Activated CD4-positive, alpha-beta T cell treated with anti-CD3 and anti-CD28 coated beads for 36 hours (primary cell): ENCODE results near the gene LRMDA. TPM values are rescaled to one million over a fixed set of nuclear protein-coding genes. Genes with fewer than 3 reads are reported as not detected.

Experiments used
- ATAC-seq: fragments of 200-7000 bp; cut with Tn5 transposase; one replicate; pipeline ENCODE4 v1.10.0; 2021; ENCODE audit warnings: mild to moderate bottlenecking, moderate library complexity
- CTCF ChIA-PET: fragments of 350-600 bp; sonication (Branson Sonifier 250); formaldehyde crosslinking; loops from one replicate; lab custom pipeline; 2021; ENCODE audit warnings: antibody characterized with exemption; lab: Charles Lee
- POLR2A ChIA-PET: fragments of 350-600 bp; sonication (Branson Sonifier 250); formaldehyde crosslinking; loops from one replicate; lab custom pipeline; 2021; ENCODE audit warnings: antibody characterized with exemption, inconsistent platforms; lab: Charles Lee
- DNase-seq: peaks from one replicate; pipeline ENCODE4 v3.0.0-alpha.2; 2020
- H3K27ac Mint-ChIP-seq: one replicate; pipeline ENCODE4 v1.8.0; 2021; ENCODE audit warnings: mixed read lengths
- H3K27me3 Mint-ChIP-seq: one replicate; pipeline ENCODE4 v1.8.0; 2021; ENCODE audit warnings: mixed read lengths
- H3K36me3 Mint-ChIP-seq: one replicate; pipeline ENCODE4 v1.8.0; 2021; ENCODE audit warnings: low read depth, mixed read lengths
- H3K4me1 Mint-ChIP-seq: one replicate; pipeline ENCODE4 v1.8.0; 2021; ENCODE audit warnings: mixed read lengths
- H3K4me3 Mint-ChIP-seq: one replicate; pipeline ENCODE4 v1.8.0; 2021; ENCODE audit warnings: mild to moderate bottlenecking, moderate library complexity, mixed read lengths
- H3K9me3 Mint-ChIP-seq: one replicate; pipeline ENCODE4 v1.8.0; 2021; ENCODE audit warnings: low read depth, mixed read lengths
- intact Hi-C, 2 experiments: fragments of 100-400 bp; cut with DNase I in 1 of 2; cut with micrococcal nuclease in 1 of 2; formaldehyde crosslinking; loops; one replicate each; pipeline versions ENCODE4 v1.14.2 to v1.15.1; 2022 to 2024; cut with DNase I, micrococcal nuclease
- total RNA-seq, 2 experiments: library from RNA; stranded (reverse); gene quantifications; one replicate each; pipeline ENCODE4 v1.2.3, GENCODE V29; 2021

The LRMDA gene
- total RNA-seq, 2 experiments from 2014 or later, result not detected

GRCh38 chr10:76297780-76298281 is 866.4 kb downstream of the LRMDA start:
- no peaks in the 10 kb centered on the region for H3K4me1 Mint-ChIP-seq
- POLR2A ChIA-PET, result no interaction called here
- intact Hi-C loops, result no loop called here
- no peak for DNase-seq
- no peaks in the 10 kb centered on the region for H3K36me3 Mint-ChIP-seq
- ATAC-seq, result no peak
- H3K27ac Mint-ChIP-seq, result no peak overlapping the region
- peaks cover 2% of the 10 kb centered on the region for H3K9me3 Mint-ChIP-seq
- H3K4me3 Mint-ChIP-seq, result no peak overlapping the region
- H3K27me3 Mint-ChIP-seq, result no peaks in the 10 kb centered on the region
- CTCF ChIA-PET, result no interaction called here

DNA sequence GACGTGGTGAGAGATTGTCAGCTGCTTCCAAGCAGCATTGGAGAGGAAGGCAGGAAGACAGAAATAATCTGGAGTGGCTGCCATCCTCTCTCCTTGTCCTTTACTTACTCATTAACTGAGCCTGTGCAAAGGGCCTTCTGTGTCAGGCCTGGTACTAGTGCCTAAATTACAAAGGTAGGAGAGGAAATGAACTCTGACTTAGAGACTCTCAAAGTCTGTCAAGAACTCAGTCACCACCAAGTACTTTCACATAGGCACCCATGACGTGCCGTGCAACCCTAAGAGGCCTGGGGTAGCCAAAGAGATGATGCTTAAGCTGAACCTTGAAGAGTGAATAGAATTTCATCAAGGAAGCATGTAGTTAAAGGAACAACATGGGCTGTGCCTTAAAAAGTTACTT is 866.9 kb downstream of the LRMDA start:
- ATAC-seq (no peak), DNase-seq (no peak)
- intact Hi-C loops, result no loop called here
- Mint-ChIP-seq H3K9me3 (peaks cover 2% of the 10 kb centered on the region), H3K27me3 (no peaks in the 10 kb centered on the region), H3K4me1 (no peaks in the 10 kb centered on the region), H3K4me3 (no peak overlapping the region), H3K36me3 (no peaks in the 10 kb centered on the region), H3K27ac (no peak overlapping the region)
- POLR2A ChIA-PET, result no interaction called here
- CTCF ChIA-PET, result no interaction called here

- H3K4me1 Mint-ChIP-seq, result no peaks in the 10 kb centered on the region
- POLR2A ChIA-PET, result no interaction called here
- intact Hi-C loops, result no loop called here
- CTCF ChIA-PET, result interaction anchor here (0.7 kb wide), 1 partner anchor 690 kb away, joined by 3 read pairs; no protein-coding TSS in a partner anchor
- H3K36me3 Mint-ChIP-seq, result no peaks in the 10 kb centered on the region
- DNase-seq (no peak), ATAC-seq (no peak)
- H3K27ac Mint-ChIP-seq, result no peak overlapping the region
- H3K9me3 Mint-ChIP-seq, result peaks cover 2% of the 10 kb centered on the region
- no peak overlapping the region for H3K4me3 Mint-ChIP-seq
- no peaks in the 10 kb centered on the region for H3K27me3 Mint-ChIP-seq
Observed at GRCh38 chr10:76299501-76299900, 868.1 kb downstream of the LRMDA start.

DNA sequence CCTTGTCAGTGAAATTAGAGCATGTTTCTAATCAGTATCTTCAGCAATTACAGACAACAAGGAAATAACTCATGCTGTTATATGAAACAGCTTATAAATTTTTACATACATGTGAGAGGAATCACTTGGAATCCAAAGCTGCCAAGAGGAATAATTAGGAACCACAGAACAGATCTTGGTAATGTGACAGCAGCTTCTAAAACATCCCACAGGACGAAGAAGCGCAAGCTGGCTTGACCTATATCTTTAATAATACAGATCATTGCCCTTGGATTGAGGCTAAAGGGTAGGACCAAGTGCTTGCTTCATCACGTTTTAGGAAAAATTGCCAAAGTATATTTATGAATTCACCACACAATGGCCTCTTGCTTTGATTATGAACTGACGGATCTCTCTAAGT is 869.8 kb downstream of the LRMDA start:
- intact Hi-C loops, result loop anchor here in 1 of 2 experiments (5.0 to 10.0 kb wide), 3 partner anchors 196 to 899 kb away; partner anchors contain the start of gene ZNF503
- Mint-ChIP-seq H3K9me3 (peaks cover 2% of the 10 kb centered on the region), H3K4me3 (no peak overlapping the region), H3K4me1 (no peaks in the 10 kb centered on the region), H3K27ac (no peak overlapping the region), H3K36me3 (no peaks in the 10 kb centered on the region), H3K27me3 (no peaks in the 10 kb centered on the region)
- POLR2A ChIA-PET, result no interaction called here
- ATAC-seq (no peak), DNase-seq (no peak)
- CTCF ChIA-PET, result no interaction called here

DNA sequence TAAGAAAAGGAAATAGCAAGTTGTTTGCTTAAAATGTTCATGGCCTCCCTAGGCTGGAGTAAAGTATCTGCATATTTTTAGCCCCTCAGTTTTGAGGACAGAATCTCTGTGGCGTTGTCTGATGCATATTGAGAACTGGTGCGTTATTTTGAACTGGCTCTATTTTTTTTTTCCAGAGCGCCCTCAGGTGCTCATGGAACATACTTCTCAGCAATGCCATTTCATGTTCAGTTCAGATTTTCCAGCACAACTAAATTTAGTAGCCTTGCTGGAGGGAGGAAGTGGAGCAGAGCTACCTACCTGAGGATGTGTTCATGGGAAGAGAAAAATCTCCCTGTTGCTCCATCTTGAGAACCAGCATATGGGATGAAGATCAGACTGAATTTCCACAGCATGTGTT is 870.5 kb downstream of the LRMDA start:
- intact Hi-C loops, result loop anchor here in 1 of 2 experiments (5.0 to 10.0 kb wide), 3 partner anchors 197 to 900 kb away; partner anchors contain the start of gene ZNF503
- no peak overlapping the region for H3K4me3 Mint-ChIP-seq
- POLR2A ChIA-PET, result no interaction called here
- no peaks in the 10 kb centered on the region for H3K36me3 Mint-ChIP-seq
- DNase-seq (no peak), ATAC-seq (no peak)
- H3K27me3 Mint-ChIP-seq, result no peaks in the 10 kb centered on the region
- H3K4me1 Mint-ChIP-seq, result no peaks in the 10 kb centered on the region
- H3K27ac Mint-ChIP-seq, result no peak overlapping the region
- CTCF ChIA-PET, result no interaction called here
- peaks cover 2% of the 10 kb centered on the region for H3K9me3 Mint-ChIP-seq

DNA sequence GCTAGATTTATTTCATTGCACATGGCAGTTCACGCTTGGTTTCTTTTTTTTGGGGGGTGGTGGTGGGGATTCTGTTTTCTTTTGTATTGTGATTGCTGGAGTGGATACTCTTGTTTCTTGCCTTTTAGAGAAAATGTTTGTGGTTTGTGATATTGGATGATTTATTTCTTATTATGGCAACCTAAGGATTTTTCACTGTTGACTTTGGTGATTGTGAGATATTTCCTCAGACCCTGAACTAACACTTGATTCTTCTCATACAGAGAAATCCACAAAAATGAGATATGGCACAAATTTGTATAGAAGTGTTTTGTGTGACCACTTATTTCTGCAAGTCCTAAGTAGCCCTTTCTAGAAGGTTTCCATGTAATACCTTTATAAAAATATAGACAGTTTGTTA is 871.1 kb downstream of the LRMDA start:
- ATAC-seq (no peak), DNase-seq (no peak)
- H3K27ac Mint-ChIP-seq, result no peak overlapping the region
- H3K27me3 Mint-ChIP-seq, result no peaks in the 10 kb centered on the region
- CTCF ChIA-PET, result no interaction called here
- H3K9me3 Mint-ChIP-seq, result peaks cover 2% of the 10 kb centered on the region
- POLR2A ChIA-PET, result no interaction called here
- H3K4me3 Mint-ChIP-seq, result no peak overlapping the region
- no peaks in the 10 kb centered on the region for H3K36me3 Mint-ChIP-seq
- no peaks in the 10 kb centered on the region for H3K4me1 Mint-ChIP-seq
- intact Hi-C loops, result loop anchor here in 1 of 2 experiments (5.0 to 10.0 kb wide), 3 partner anchors 198 to 900 kb away; partner anchors contain the start of gene ZNF503

GRCh38 chr10:76302961-76303630 is 871.7 kb downstream of the LRMDA start:
- ATAC-seq, result no peak
- Mint-ChIP-seq H3K4me3 (no peak overlapping the region), H3K27me3 (no peaks in the 10 kb centered on the region), H3K27ac (no peak overlapping the region), H3K9me3 (peaks cover 2% of the 10 kb centered on the region), H3K36me3 (no peaks in the 10 kb centered on the region), H3K4me1 (no peaks in the 10 kb centered on the region)
- CTCF ChIA-PET, result interaction anchor here (0.6 kb wide), 2 partner anchors 17 to 609 kb away, joined by 3 to 4 read pairs; no protein-coding TSS in a partner anchor
- intact Hi-C loops, result loop anchor here in 1 of 2 experiments (5.0 to 10.0 kb wide), 3 partner anchors 198 to 901 kb away; partner anchors contain the start of gene ZNF503
- no peak for DNase-seq
- POLR2A ChIA-PET, result interaction anchor here (0.7 kb wide), 1 partner anchor 355 kb away, joined by 3 read pairs; no protein-coding TSS in a partner anchor

GRCh38 chr10:76303682-76304316 is 872.4 kb downstream of the LRMDA start:
- intact Hi-C loops, result loop anchor here in 1 of 2 experiments (5.0 to 10.0 kb wide), 3 partner anchors 199 to 901 kb away; partner anchors contain the start of gene ZNF503
- Mint-ChIP-seq H3K4me3 (no peak overlapping the region), H3K27me3 (no peaks in the 10 kb centered on the region), H3K9me3 (peaks cover 2% of the 10 kb centered on the region), H3K27ac (no peak overlapping the region), H3K4me1 (no peaks in the 10 kb centered on the region), H3K36me3 (no peaks in the 10 kb centered on the region)
- ChIA-PET CTCF (interaction anchor here (0.6 kb wide), 1 partner anchor 609 kb away, joined by 3 read pairs; no protein-coding TSS in a partner anchor), POLR2A (interaction anchor here (0.7 kb wide), 1 partner anchor 356 kb away, joined by 3 read pairs; no protein-coding TSS in a partner anchor)
- ATAC-seq (peak; percentile 26), DNase-seq (peak; percentile 54)

- intact Hi-C loops, result loop anchor here in 1 of 2 experiments (10.0 kb wide), 2 partner anchors 201 to 271 kb away; no protein-coding TSS in a partner anchor
- ChIA-PET POLR2A (no interaction called here), CTCF (interaction anchor here (1.2 kb wide), 1 partner anchor 11 kb away, joined by 3 read pairs; no protein-coding TSS in a partner anchor)
- ATAC-seq, result no peak
- Mint-ChIP-seq H3K4me1 (no peaks in the 10 kb centered on the region), H3K9me3 (no peaks in the 10 kb centered on the region), H3K4me3 (no peak overlapping the region), H3K27me3 (peaks cover 2% of the 10 kb centered on the region), H3K27ac (no peak overlapping the region), H3K36me3 (no peaks in the 10 kb centered on the region)
- no peak for DNase-seq
Observed at GRCh38 chr10:76305930-76306615, 874.6 kb downstream of the LRMDA start.

- POLR2A ChIA-PET, result no interaction called here
- Mint-ChIP-seq H3K36me3 (no peaks in the 10 kb centered on the region), H3K27ac (no peak overlapping the region), H3K4me1 (no peaks in the 10 kb centered on the region), H3K27me3 (peaks cover 2% of the 10 kb centered on the region), H3K9me3 (no peaks in the 10 kb centered on the region), H3K4me3 (no peak overlapping the region)
- ATAC-seq (no peak), DNase-seq (no peak)
- intact Hi-C loops, result loop anchor here in 1 of 2 experiments (10.0 kb wide), 2 partner anchors 202 to 272 kb away; no protein-coding TSS in a partner anchor
- CTCF ChIA-PET, result no interaction called here
Observed at GRCh38 chr10:76306856-76307255, 875.4 kb downstream of the LRMDA start.

- Mint-ChIP-seq H3K4me3 (no peak overlapping the region), H3K27ac (no peak overlapping the region), H3K4me1 (no peaks in the 10 kb centered on the region), H3K9me3 (no peaks in the 10 kb centered on the region), H3K36me3 (no peaks in the 10 kb centered on the region), H3K27me3 (peaks cover 2% of the 10 kb centered on the region)
- CTCF ChIA-PET, result no interaction called here
- POLR2A ChIA-PET, result no interaction called here
- DNase-seq, result no peak
- ATAC-seq, result no peak
- intact Hi-C loops, result loop anchor here in 1 of 2 experiments (10.0 kb wide), 2 partner anchors 204 to 274 kb away; no protein-coding TSS in a partner anchor
Observed at GRCh38 chr10:76309070-76309469, 877.6 kb downstream of the LRMDA start.
